GM12878 (cell line): ENCODE measurements around the gene STAM2. TPM values are rescaled to one million over a fixed set of nuclear protein-coding genes. Genes with fewer than 3 reads are reported as not detected.

Experiments used
- ATAC-seq: fragments of 200-7000 bp; cut with Tn5 transposase; 3 replicates; pipeline ENCODE4 v1.9.1; 2020; ENCODE audit warnings: mild to moderate bottlenecking, moderate library complexity
- BruUV-seq: library from RNA; stranded (reverse); fragments of 400-500 nt; replicated peaks from 2 replicates; lab custom pipeline; 2021; lab: Mats Ljungman, UMichigan
- CTCF ChIA-PET: fragments of 300-600 bp; sonication (Branson Sonifier 250); formaldehyde crosslinking; extraction: SDS; loops from one replicate; lab custom pipeline; 2021; ENCODE audit warnings: inconsistent platforms; lab: Yijun Ruan, JAX
- POLR2A ChIA-PET: fragments of 350-600 bp; formaldehyde crosslinking; extraction: SDS; loops from one replicate; lab custom pipeline; 2021; ENCODE audit warnings: inconsistent platforms; lab: Charles Lee
- RAD21 ChIA-PET: fragments of 300-600 bp; sonication (Branson Sonifier 250); formaldehyde crosslinking; loops from one replicate; lab custom pipeline; 2023; ENCODE audit warnings: antibody characterized with exemption; ENCODE audit not compliant: unreplicated experiment; lab: Charles Lee
- SMC1A ChIA-PET: fragments of 300-600 bp; sonication (Branson Sonifier 250); formaldehyde crosslinking; loops from one replicate; lab custom pipeline; 2023; ENCODE audit not compliant: unreplicated experiment, uncharacterized antibody; lab: Charles Lee
- DNase-seq: peaks from one replicate; pipeline ENCODE4 v3.0.0-alpha.2; 2011; ENCODE audit warnings: low read depth, low spot score
- FAIRE-seq: peaks from 3 replicates; lab custom pipeline; 2011; peaks lifted over from hg19 to GRCh38; lab: Jason Lieb, UNC
- H2AFZ ChIP-seq: 2 replicates; pipeline ENCODE4 v1.6.0; 2011; ENCODE audit warnings: low read depth, low read length, control low read depth; ENCODE audit not compliant: control insufficient read depth
- H3K27ac ChIP-seq: 2 replicates; pipeline ENCODE4 v1.5.1; 2011; ENCODE audit warnings: control low read depth; ENCODE audit not compliant: control insufficient read depth, insufficient read depth
- H3K27me3 ChIP-seq, 2 experiments: replicated peaks in 1 of 2; 2 replicates each; pipeline versions ENCODE4 v1.6.0 to v1.6.1; 2011; ENCODE audit warnings: low read length in 1 of 2; ENCODE audit not compliant: control insufficient read depth in 2 of 2, insufficient read depth in 2 of 2
- H3K36me3 ChIP-seq, 2 experiments: 2 replicates each; pipeline ENCODE4 v1.5.1; 2011; ENCODE audit warnings: low read length in 1 of 2; ENCODE audit not compliant: control insufficient read depth in 2 of 2, insufficient read depth in 2 of 2
- H3K4me1 ChIP-seq: 2 replicates; pipeline ENCODE4 v1.6.1; 2011; ENCODE audit warnings: mild to moderate bottlenecking, low read length, moderate library complexity, mixed read lengths; ENCODE audit not compliant: control insufficient read depth, insufficient read depth
- H3K4me2 ChIP-seq: 2 replicates; pipeline ENCODE4 v1.6.0; 2011; ENCODE audit warnings: control low read depth; ENCODE audit not compliant: control insufficient read depth, insufficient read depth
- H3K4me3 ChIP-seq: fragments of 200-600 bp; sonication (generic); 2 replicates; pipeline ENCODE4 v1.5.1; 2016
- H3K79me2 ChIP-seq: 2 replicates; pipeline ENCODE4 v1.6.0; 2011; ENCODE audit warnings: low read length; ENCODE audit not compliant: control insufficient read depth, insufficient read depth
- H3K9ac ChIP-seq: 2 replicates; pipeline ENCODE4 v1.8.0; 2011; ENCODE audit warnings: low read length, control low read depth, mixed read lengths; ENCODE audit not compliant: control insufficient read depth, insufficient read depth
- H3K9me3 ChIP-seq: replicated peaks from 3 replicates; pipeline ENCODE4 v1.5.1; 2011; ENCODE audit warnings: mild to moderate bottlenecking, low read length; ENCODE audit not compliant: control insufficient read depth, insufficient read depth
- H4K20me1 ChIP-seq: 2 replicates; pipeline ENCODE4 v1.6.0; 2011; ENCODE audit not compliant: control insufficient read depth, insufficient read depth
- BACH1 ChIP-seq: fragments of 450-650 bp; IDR thresholded peaks from 2 replicates; pipeline ENCODE4 v1.6.1; 2017; ENCODE audit warnings: mild to moderate bottlenecking, borderline replicate concordance
- CHD1 ChIP-seq: IDR thresholded peaks from 2 replicates; pipeline ENCODE4 v1.6.1; 2012; ENCODE audit warnings: low read depth, low read length, improper control_type of control experiment
- ETV6 ChIP-seq, 2 experiments: fragments of 450-650 bp in 1 of 2; IDR thresholded peaks in 1 of 2; conservative IDR thresholded peaks in 1 of 2; 2 replicates each; pipeline ENCODE4 v1.6.1; 2014; ENCODE audit warnings: antibody characterized with exemption in 1 of 2, borderline replicate concordance in 1 of 2, low read depth in 1 of 2, mild to moderate bottlenecking in 1 of 2, moderate library complexity in 1 of 2
- FOXK2 ChIP-seq: fragments of 450-650 bp; IDR thresholded peaks from 2 replicates; pipeline ENCODE4 v1.6.1; 2017; ENCODE audit warnings: mild to moderate bottlenecking, moderate library complexity
- JUNB ChIP-seq: IDR thresholded peaks from 2 replicates; pipeline ENCODE4 v1.6.1; 2016; ENCODE audit warnings: antibody characterized with exemption, mild to moderate bottlenecking
- KAT2A ChIP-seq: conservative IDR thresholded peaks from 2 replicates; pipeline ENCODE4 v1.6.1; 2011; ENCODE audit warnings: low read depth, low read length; ENCODE audit not compliant: control insufficient read depth
- NBN ChIP-seq: fragments of 450-650 bp; IDR thresholded peaks from 2 replicates; pipeline ENCODE4 v1.6.1; 2016
- RUNX3 ChIP-seq: IDR thresholded peaks from 2 replicates; pipeline ENCODE4 v1.6.1; 2012; ENCODE audit warnings: low read length, inconsistent platforms
- SP1 ChIP-seq: IDR thresholded peaks from one replicate; pipeline ENCODE4 v1.6.1; 2011; ENCODE audit warnings: low read depth, low read length
- STAT3 ChIP-seq: IDR thresholded peaks from 2 replicates; pipeline ENCODE4 v1.6.1; 2011; ENCODE audit warnings: low read depth, low read length, improper control_type of control experiment
- SUPT20H ChIP-seq: IDR thresholded peaks from 2 replicates; pipeline ENCODE4 v1.6.1; 2011; ENCODE audit warnings: low read depth, mild to moderate bottlenecking, low read length, moderate library complexity, borderline replicate concordance; ENCODE audit not compliant: control insufficient read depth
- ZBED1 ChIP-seq: IDR thresholded peaks from 2 replicates; pipeline ENCODE4 v1.6.1; 2016; ENCODE audit warnings: borderline replicate concordance
- ZNF24 ChIP-seq: fragments of 450-650 bp; IDR thresholded peaks from 2 replicates; pipeline ENCODE4 v1.6.1; 2017; ENCODE audit warnings: antibody characterized with exemption, mild to moderate bottlenecking
- ZSCAN29 ChIP-seq: fragments of 450-650 bp; IDR thresholded peaks from 2 replicates; pipeline ENCODE4 v1.6.1; 2017; ENCODE audit warnings: mild to moderate bottlenecking, moderate library complexity
- WGBS: methylation state at CpG from one replicate; pipeline ENCODE4 v1.1.6; 2016; ENCODE audit warnings: low lambda C conversion rate; ENCODE audit not compliant: insufficient replicate concordance, insufficient coverage; ENCODE audit errors: missing lambda C conversion rate; 5-methylcytosine and 5-hydroxymethylcytosine counted together
- in situ Hi-C: fragments of 300-500 bp; cut with MboI; formaldehyde crosslinking; loops from 9 replicates; pipeline ENCODE4 v1.14.3; 2018; ENCODE audit warnings: mixed read lengths
- intact Hi-C: fragments of 100-400 bp; cut with micrococcal nuclease; formaldehyde crosslinking; loops from one replicate; pipeline ENCODE4 v1.14.2; 2022; ENCODE audit not compliant: unreplicated experiment
- polyA plus RNA-seq, 11 experiments: library from polyadenylated mRNA; depleted of rRNA in 4 of 11; unstranded in 6 of 11; stranded (reverse) in 5 of 11; fragments of >200 nt; fragmentation: Nextera tagmentation in 4 of 11; fragmentation: Illumina TruSeq in 1 of 11; extraction: Ambion mirVana in 4 of 11; extraction: Trizol in 1 of 11; gene quantifications; 1 replicate in 1 of 11; 2 replicates in 10 of 11; pipeline versions ENCODE4 v1.2.1 to v1.2.3, GENCODE V29; 2011 to 2016; ENCODE audit warnings: inconsistent platforms in 2 of 11, missing spikeins in 2 of 11, low read depth in 1 of 11
- total RNA-seq, 4 experiments: library from RNA; depleted of rRNA in 3 of 4; stranded (reverse); fragments of >200 nt in 3 of 4; fragmentation: Illumina TruSeq in 1 of 4; extraction: Trizol in 1 of 4; gene quantifications; 2 replicates each; pipeline versions ENCODE4 v1.2.1 to v1.2.3, GENCODE V29; 2013 to 2021
- TF ChIP-seq, protein P1 (sequence below): fragments of 450-650 bp; IDR thresholded peaks from 2 replicates; pipeline ENCODE4 v1.6.1; 2017; ENCODE audit warnings: low read depth, mild to moderate bottlenecking, moderate library complexity
- TF ChIP-seq, protein P2 (sequence below): IDR thresholded peaks from 2 replicates; pipeline ENCODE4 v1.6.1; 2011; ENCODE audit warnings: borderline replicate concordance, low read depth, mild to moderate bottlenecking, moderate library complexity, mixed read lengths, low read length; ENCODE audit not compliant: insufficient read depth; ENCODE audit errors: extremely low read length
- TF ChIP-seq, protein P3 (sequence below): fragments of 450-650 bp; IDR thresholded peaks from 2 replicates; pipeline ENCODE4 v1.6.1; 2018; ENCODE audit warnings: mild to moderate bottlenecking, low read depth, moderate library complexity; ENCODE audit not compliant: partially characterized antibody
- TF ChIP-seq, protein P4 (sequence below): IDR thresholded peaks from 2 replicates; pipeline ENCODE4 v1.6.1; 2011; ENCODE audit warnings: low read depth, mild to moderate bottlenecking, low read length, moderate library complexity, borderline replicate concordance; ENCODE audit errors: extremely low read depth

STAM2 gene
- total and polyA plus RNA-seq, 10 of the 15 experiments (the other 5 are each of a cell fraction or from before 2014, with no cell fraction given) = 4.4 to 21.6 (median 16.2) TPM

DNA sequence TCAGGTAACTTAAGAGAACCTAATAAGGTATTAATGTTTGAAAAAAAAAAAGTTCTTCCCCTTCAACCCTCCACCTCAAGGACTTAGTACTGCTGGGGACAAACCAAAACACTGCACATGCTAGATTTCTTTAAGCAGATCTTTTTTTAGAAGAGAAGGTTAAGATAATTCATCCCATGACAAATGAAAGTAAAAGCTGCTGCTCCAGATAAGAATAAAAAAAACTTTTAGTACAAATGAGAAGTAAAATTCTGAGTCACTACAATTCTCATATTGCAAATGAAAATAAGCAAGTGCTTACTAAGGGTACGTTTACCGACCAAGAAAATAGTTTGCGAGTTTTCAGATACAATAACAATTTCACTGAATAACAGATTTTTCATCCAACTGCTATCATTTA, 8.9 kb downstream of the STAM2 start (continued):
- TF ChIP-seq, protein P1, sequence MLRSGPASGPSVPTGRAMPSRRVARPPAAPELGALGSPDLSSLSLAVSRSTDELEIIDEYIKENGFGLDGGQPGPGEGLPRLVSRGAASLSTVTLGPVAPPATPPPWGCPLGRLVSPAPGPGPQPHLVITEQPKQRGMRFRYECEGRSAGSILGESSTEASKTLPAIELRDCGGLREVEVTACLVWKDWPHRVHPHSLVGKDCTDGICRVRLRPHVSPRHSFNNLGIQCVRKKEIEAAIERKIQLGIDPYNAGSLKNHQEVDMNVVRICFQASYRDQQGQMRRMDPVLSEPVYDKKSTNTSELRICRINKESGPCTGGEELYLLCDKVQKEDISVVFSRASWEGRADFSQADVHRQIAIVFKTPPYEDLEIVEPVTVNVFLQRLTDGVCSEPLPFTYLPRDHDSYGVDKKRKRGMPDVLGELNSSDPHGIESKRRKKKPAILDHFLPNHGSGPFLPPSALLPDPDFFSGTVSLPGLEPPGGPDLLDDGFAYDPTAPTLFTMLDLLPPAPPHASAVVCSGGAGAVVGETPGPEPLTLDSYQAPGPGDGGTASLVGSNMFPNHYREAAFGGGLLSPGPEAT = no peak; the same call in 1 of the 2 replicates
- TF ChIP-seq JUNB (peak; percentile 80), STAT3 (no peak), BACH1 (no peak), RUNX3 (peak; percentile 19; the same call in 1 of the 2 replicates), ZNF24 (0 out of 2 replicates have a peak, but pooled peaks have one; percentile 48)
- TF ChIP-seq, all 136 proteins: peak for 10

DNA sequence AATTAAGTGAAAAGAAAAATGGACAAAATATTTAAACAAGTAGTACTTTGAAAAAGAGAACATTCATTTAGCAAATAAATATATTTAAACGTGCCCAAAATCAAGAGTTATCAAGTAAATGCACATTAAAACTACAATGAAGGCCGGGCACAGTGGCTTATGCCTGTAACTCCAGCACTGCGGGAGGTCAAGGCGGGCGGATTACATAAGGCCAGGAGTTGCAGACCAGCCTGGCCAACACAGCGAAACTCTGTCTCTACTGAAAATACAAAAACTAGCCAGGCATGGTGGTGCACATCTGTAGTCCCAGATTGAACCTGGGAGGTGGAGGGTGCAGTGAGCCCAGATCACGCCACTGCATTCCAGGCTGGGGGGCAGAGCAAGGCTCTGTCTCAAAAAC, 9.8 kb downstream of the STAM2 start:
- H3K79me2 ChIP-seq = peaks cover 77% of the 10 kb centered on the region
- in situ Hi-C loops = loop anchor here (5.0 to 10.0 kb wide), 2 partner anchors 113 to 321 kb away; no protein-coding TSS in a partner anchor
- ATAC-seq = peak; percentile 10; the same call in 2 of the 3 replicates
- SMC1A ChIA-PET = interaction anchor here (1.7 to 3.4 kb wide), 2 partner anchors 10 to 44 kb away, joined by 4 to 12 read pairs; no protein-coding TSS in a partner anchor
- peaks cover 16% of the 10 kb centered on the region for H3K4me1 ChIP-seq
- H2AFZ ChIP-seq = no peak overlapping the region
- no peak for FAIRE-seq
- no peak overlapping the region for H3K9ac ChIP-seq
- no peaks in the 10 kb centered on the region for H3K27me3 ChIP-seq
- WGBS = 59% methylated on average over 7 of the region's 7 CpGs
- H4K20me1 ChIP-seq = no peaks in the 10 kb centered on the region
- H3K4me2 ChIP-seq = peak overlapping the region; percentile 93
- peak overlapping the region; percentile 86 for H3K27ac ChIP-seq
- BruUV-seq = no TSS peak
- CTCF ChIA-PET = interaction anchor here (2.1 kb wide), 1 partner anchor 11 kb away, joined by 7 read pairs; no protein-coding TSS in a partner anchor
- RAD21 ChIA-PET = interaction anchor here (2.0 kb wide), 1 partner anchor 10 kb away, joined by 18 read pairs; the partner anchor contains the start of gene STAM2
- intact Hi-C loops = loop anchor here (10.0 kb wide), 1 partner anchor 341 kb away; the partner anchor contains the start of gene ARL5A
- no peak overlapping the region for H3K4me3 ChIP-seq
- no peaks in the 10 kb centered on the region; the same call in 1 of the 3 replicates for H3K9me3 ChIP-seq
- H3K36me3 ChIP-seq = no peaks in the 10 kb centered on the region
- POLR2A ChIA-PET = interaction anchor here (1.3 to 2.0 kb wide), 2 partner anchors 8 to 10 kb away, joined by 3 to 6 read pairs; no protein-coding TSS in a partner anchor
- no peak for DNase-seq
- TF ChIP-seq SP1 = no peak
- TF ChIP-seq, protein P2, sequence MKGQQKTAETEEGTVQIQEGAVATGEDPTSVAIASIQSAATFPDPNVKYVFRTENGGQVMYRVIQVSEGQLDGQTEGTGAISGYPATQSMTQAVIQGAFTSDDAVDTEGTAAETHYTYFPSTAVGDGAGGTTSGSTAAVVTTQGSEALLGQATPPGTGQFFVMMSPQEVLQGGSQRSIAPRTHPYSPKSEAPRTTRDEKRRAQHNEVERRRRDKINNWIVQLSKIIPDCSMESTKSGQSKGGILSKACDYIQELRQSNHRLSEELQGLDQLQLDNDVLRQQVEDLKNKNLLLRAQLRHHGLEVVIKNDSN = no peak
- TF ChIP-seq ZSCAN29 = no peak
- no peak for TF ChIP-seq ETV6 (conservative IDR thresholded peaks at IDR 0.05 in 1 of 2, IDR thresholded peaks at IDR 0.05 in 1 of 2; ENCODE audit: borderline replicate concordance in 1 of 2, low read depth in 1 of 2)
- TF ChIP-seq ZBED1 = no peak
- no peak for TF ChIP-seq CHD1
- TF ChIP-seq FOXK2 = no peak
- TF ChIP-seq KAT2A = no peak
- no peak for TF ChIP-seq NBN
- TF ChIP-seq, protein P3, sequence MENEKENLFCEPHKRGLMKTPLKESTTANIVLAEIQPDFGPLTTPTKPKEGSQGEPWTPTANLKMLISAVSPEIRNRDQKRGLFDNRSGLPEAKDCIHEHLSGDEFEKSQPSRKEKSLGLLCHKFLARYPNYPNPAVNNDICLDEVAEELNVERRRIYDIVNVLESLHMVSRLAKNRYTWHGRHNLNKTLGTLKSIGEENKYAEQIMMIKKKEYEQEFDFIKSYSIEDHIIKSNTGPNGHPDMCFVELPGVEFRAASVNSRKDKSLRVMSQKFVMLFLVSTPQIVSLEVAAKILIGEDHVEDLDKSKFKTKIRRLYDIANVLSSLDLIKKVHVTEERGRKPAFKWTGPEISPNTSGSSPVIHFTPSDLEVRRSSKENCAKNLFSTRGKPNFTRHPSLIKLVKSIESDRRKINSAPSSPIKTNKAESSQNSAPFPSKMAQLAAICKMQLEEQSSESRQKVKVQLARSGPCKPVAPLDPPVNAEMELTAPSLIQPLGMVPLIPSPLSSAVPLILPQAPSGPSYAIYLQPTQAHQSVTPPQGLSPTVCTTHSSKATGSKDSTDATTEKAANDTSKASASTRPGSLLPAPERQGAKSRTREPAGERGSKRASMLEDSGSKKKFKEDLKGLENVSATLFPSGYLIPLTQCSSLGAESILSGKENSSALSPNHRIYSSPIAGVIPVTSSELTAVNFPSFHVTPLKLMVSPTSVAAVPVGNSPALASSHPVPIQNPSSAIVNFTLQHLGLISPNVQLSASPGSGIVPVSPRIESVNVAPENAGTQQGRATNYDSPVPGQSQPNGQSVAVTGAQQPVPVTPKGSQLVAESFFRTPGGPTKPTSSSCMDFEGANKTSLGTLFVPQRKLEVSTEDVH = no peak
- TF ChIP-seq SUPT20H = no peak
- TF ChIP-seq, protein P4, sequence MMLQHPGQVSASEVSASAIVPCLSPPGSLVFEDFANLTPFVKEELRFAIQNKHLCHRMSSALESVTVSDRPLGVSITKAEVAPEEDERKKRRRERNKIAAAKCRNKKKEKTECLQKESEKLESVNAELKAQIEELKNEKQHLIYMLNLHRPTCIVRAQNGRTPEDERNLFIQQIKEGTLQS = no peak
